CD4-positive, alpha-beta T cell treated with Interferon alpha-2 for 1 hour (primary cell): Measurements from ENCODE around the gene SLC48A1.

Experiments
- DNase-seq, 2 donors: peaks; one replicate each; pipeline ENCODE4 v3.0.0-alpha.2; 2020 to 2022

Gene SLC48A1

GRCh38 chr12:47773062-47773857 lies at the start of gene SLC48A1:
SLC48A1 (plus strand) TSS chr12:47773238; CDS start chr12:47773305, 67 bp downstream.
- peak; percentile 71 to 81 for DNase-seq

- no peak for DNase-seq
Observed at GRCh38 chr12:47725091-47725772, 47.8 kb upstream of the SLC48A1 start, which contains the start of gene ENDOU. ENDOU (minus strand) TSS chr12:47725490; CDS start chr12:47725413, 77 bp downstream.

GRCh38 chr12:47725893-47726292 lies 47.1 kb upstream of the SLC48A1 start:
- no peak for DNase-seq

GRCh38 chr12:47729233-47729632 lies 43.8 kb upstream of the SLC48A1 start:
- no peak for DNase-seq

GRCh38 chr12:47730341-47730744 lies 42.7 kb upstream of the SLC48A1 start:
- DNase-seq: no peak

GRCh38 chr12:47731723-47732122 lies 41.3 kb upstream of the SLC48A1 start:
- no peak for DNase-seq

GRCh38 chr12:47732504-47732903 lies 40.5 kb upstream of the SLC48A1 start:
- no peak for DNase-seq

GRCh38 chr12:47733142-47733541 lies 39.9 kb upstream of the SLC48A1 start:
- no peak for DNase-seq

GRCh38 chr12:47734725-47735480 lies 38.1 kb upstream of the SLC48A1 start:
- DNase-seq: no peak

GRCh38 chr12:47735649-47736048 lies 37.4 kb upstream of the SLC48A1 start:
- DNase-seq: no peak

- DNase-seq: no peak
Observed at GRCh38 chr12:47736216-47736615, 36.8 kb upstream of the SLC48A1 start.

GRCh38 chr12:47736877-47737676 lies 36.0 kb upstream of the SLC48A1 start:
- no peak for DNase-seq

- no peak for DNase-seq
Observed at GRCh38 chr12:47737936-47738594, 35.0 kb upstream of the SLC48A1 start.

GRCh38 chr12:47739297-47739696 lies 33.7 kb upstream of the SLC48A1 start:
- DNase-seq: no peak

GRCh38 chr12:47739979-47740378 lies 33.1 kb upstream of the SLC48A1 start:
- no peak for DNase-seq

- DNase-seq: no peak
Observed at GRCh38 chr12:47740606-47741339, 32.3 kb upstream of the SLC48A1 start.

- DNase-seq: peak; percentile 67 to 81
Observed at GRCh38 chr12:47741340-47741703, 31.7 kb upstream of the SLC48A1 start.

GRCh38 chr12:47742253-47742825 lies 30.7 kb upstream of the SLC48A1 start:
- peak; percentile 61 to 76 for DNase-seq

- DNase-seq: no peak
Observed at GRCh38 chr12:47743311-47743860, 29.7 kb upstream of the SLC48A1 start.

GRCh38 chr12:47744005-47744651 lies 28.9 kb upstream of the SLC48A1 start:
- DNase-seq: peak; percentile 62 to 74
